WTC11 (cell line): ENCODE results near the gene GLIPR2. TPM values are rescaled to one million over a fixed set of nuclear protein-coding genes. Genes with fewer than 3 reads are reported as not detected.
"Not testable (repeated sequence)": the region's sequence is repeated elsewhere in the genome, so short reads cannot be mapped to it uniquely, and the experiment has no call there.

ENCODE experiments used
- ATAC-seq: fragments of 200-7000 bp; cut with Tn5 transposase; 2 replicates; pipeline ENCODE4 v1.10.0; 2021; ENCODE audit warnings: mild to moderate bottlenecking, moderate library complexity
- CTCF ChIA-PET: fragments of 300-600 bp; sonication (Branson Sonifier 250); formaldehyde crosslinking; loops from one replicate; lab custom pipeline; 2021; ENCODE audit warnings: antibody characterized with exemption; lab: Charles Lee
- POLR2A ChIA-PET: fragments of 350-600 bp; sonication (Branson Sonifier 250); formaldehyde crosslinking; loops from one replicate; lab custom pipeline; 2021; ENCODE audit warnings: antibody characterized with exemption; lab: Charles Lee
- DNase-seq: peaks from one replicate; pipeline ENCODE4 v3.0.0; 2021; ENCODE audit warnings: low spot score
- H3K27ac Mint-ChIP-seq: 2 replicates; pipeline ENCODE4 v1.8.0; 2021; ENCODE audit warnings: mixed read lengths
- H3K27me3 Mint-ChIP-seq: 2 replicates; pipeline ENCODE4 v1.8.0; 2021; ENCODE audit warnings: low read depth, mild to moderate bottlenecking, moderate library complexity, mixed read lengths
- H3K36me3 Mint-ChIP-seq: 2 replicates; pipeline ENCODE4 v1.8.0; 2021; ENCODE audit warnings: mixed read lengths
- H3K4me1 Mint-ChIP-seq: 2 replicates; pipeline ENCODE4 v1.8.0; 2022; ENCODE audit warnings: mixed read lengths
- H3K4me3 Mint-ChIP-seq: 2 replicates; pipeline ENCODE4 v1.8.0; 2021; ENCODE audit warnings: mild to moderate bottlenecking, moderate library complexity, mixed read lengths
- H3K9me3 Mint-ChIP-seq: 2 replicates; pipeline ENCODE4 v1.8.0; 2021; ENCODE audit warnings: mixed read lengths
- ERG ChIP-seq: fragments of 250-450 bp; sonication (Bioruptor Pico); IDR thresholded peaks from 2 replicates; pipeline ENCODE4 v1.8.0; 2021; ENCODE audit warnings: mild to moderate bottlenecking
- ESRRA ChIP-seq: sonication (generic); formaldehyde crosslinking; IDR thresholded peaks from 2 replicates; pipeline ENCODE4 v1.8.1; 2022; ENCODE audit warnings: mild to moderate bottlenecking, missing genetic modification reagents, borderline replicate concordance
- ETV6 ChIP-seq: sonication (generic); formaldehyde crosslinking; IDR thresholded peaks from 2 replicates; pipeline ENCODE4 v1.8.1; 2022; ENCODE audit warnings: mild to moderate bottlenecking, missing genetic modification reagents
- FOXK1 ChIP-seq: sonication (generic); formaldehyde crosslinking; IDR thresholded peaks from 2 replicates; pipeline ENCODE4 v1.8.0; 2022; ENCODE audit warnings: mild to moderate bottlenecking, moderate library complexity, missing genetic modification reagents
- FOXP1 ChIP-seq: sonication (generic); formaldehyde crosslinking; IDR thresholded peaks from 2 replicates; pipeline ENCODE4 v1.8.0; 2022; ENCODE audit warnings: missing genetic modification reagents, mild to moderate bottlenecking, moderate library complexity, borderline replicate concordance
- HMGA2 ChIP-seq: fragments of 250-450 bp; sonication (Bioruptor Pico); IDR thresholded peaks from 2 replicates; pipeline ENCODE4 v1.4.0; 2021; ENCODE audit warnings: mild to moderate bottlenecking, moderate library complexity
- MYBL2 ChIP-seq: sonication (generic); formaldehyde crosslinking; IDR thresholded peaks from 2 replicates; pipeline ENCODE4 v1.8.1; 2023; ENCODE audit warnings: mild to moderate bottlenecking, moderate library complexity, missing genetic modification reagents
- NFE2L1 ChIP-seq: sonication (generic); formaldehyde crosslinking; IDR thresholded peaks from 2 replicates; pipeline ENCODE4 v1.8.1; 2023; ENCODE audit warnings: missing genetic modification reagents
- NR2C2 ChIP-seq: sonication (generic); formaldehyde crosslinking; IDR thresholded peaks from 2 replicates; pipeline ENCODE4 v1.8.0; 2022; ENCODE audit warnings: mild to moderate bottlenecking, missing genetic modification reagents
- ZNF219 ChIP-seq: sonication (generic); formaldehyde crosslinking; IDR thresholded peaks from 2 replicates; pipeline ENCODE4 v1.8.0; 2023; ENCODE audit warnings: missing genetic modification reagents, mild to moderate bottlenecking, borderline replicate concordance
- ZNF232 ChIP-seq: sonication (generic); formaldehyde crosslinking; IDR thresholded peaks from 2 replicates; pipeline ENCODE4 v1.8.0; 2022; ENCODE audit warnings: mild to moderate bottlenecking, missing genetic modification reagents
- ZNF396 ChIP-seq: fragments of 250-450 bp; sonication (Bioruptor Pico); IDR thresholded peaks from 2 replicates; pipeline ENCODE4 v1.8.0; 2021; ENCODE audit warnings: mild to moderate bottlenecking, moderate library complexity, borderline replicate concordance
- ZNF671 ChIP-seq: fragments of 250-450 bp; sonication (Bioruptor Pico); IDR thresholded peaks from 2 replicates; pipeline ENCODE4 v1.8.0; 2021; ENCODE audit warnings: mild to moderate bottlenecking
- total RNA-seq: library from RNA; stranded (reverse); gene quantifications from 3 replicates; pipeline ENCODE4 v1.2.3, GENCODE V29; 2021
- TF ChIP-seq, protein P1 (sequence below): fragments of 250-450 bp; sonication (Bioruptor Pico); IDR thresholded peaks from 2 replicates; pipeline ENCODE4 v1.9.0; 2021; ENCODE audit warnings: mild to moderate bottlenecking, borderline replicate concordance
- TF ChIP-seq, protein P2 (sequence below): sonication (generic); formaldehyde crosslinking; IDR thresholded peaks from 2 replicates; pipeline ENCODE4 v1.8.1; 2022; ENCODE audit warnings: low read depth, mild to moderate bottlenecking, moderate library complexity, missing genetic modification reagents, borderline replicate concordance
- TF ChIP-seq, protein P3 (sequence below): sonication (generic); formaldehyde crosslinking; IDR thresholded peaks from 2 replicates; pipeline ENCODE4 v1.8.0; 2022; ENCODE audit warnings: mild to moderate bottlenecking, missing genetic modification reagents
- TF ChIP-seq, protein P4 (sequence below): sonication (generic); formaldehyde crosslinking; IDR thresholded peaks from 2 replicates; pipeline ENCODE4 v1.8.1; 2023; ENCODE audit warnings: mild to moderate bottlenecking, missing genetic modification reagents, borderline replicate concordance
- TF ChIP-seq, protein P5 (sequence below): fragments of 200-600 bp; IDR thresholded peaks from 2 replicates; pipeline ENCODE4 v1.8.0; 2022; ENCODE audit warnings: antibody characterized with exemption
- TF ChIP-seq, protein P6 (sequence below): sonication (generic); formaldehyde crosslinking; IDR thresholded peaks from 2 replicates; pipeline ENCODE4 v1.8.1; 2022; ENCODE audit warnings: mild to moderate bottlenecking, missing genetic modification reagents, moderate library complexity, borderline replicate concordance

Gene GLIPR2
- total RNA-seq, 1 experiment from 2014 or later: 3.7 TPM

DNA sequence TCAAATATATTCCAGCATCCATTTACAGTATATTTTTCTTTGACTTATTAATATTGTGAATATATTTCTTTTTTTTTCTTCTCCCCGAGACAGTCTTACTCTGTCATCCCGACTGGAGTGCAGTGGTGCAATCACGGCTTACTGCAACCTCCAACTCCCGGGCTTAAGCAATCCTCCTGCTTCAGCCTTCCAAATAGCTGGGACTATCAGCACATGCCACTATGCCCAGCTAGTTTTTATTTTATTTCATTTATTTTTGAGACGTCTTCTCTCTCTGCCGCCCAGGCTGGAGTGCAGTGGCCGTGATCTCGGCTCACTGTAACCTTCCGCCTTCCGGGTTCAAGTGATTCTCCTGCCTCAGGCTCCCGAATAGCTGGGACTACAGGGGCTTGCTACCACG is 7.4 kb upstream of the GLIPR2 start (continued):
- TF ChIP-seq, protein P1, sequence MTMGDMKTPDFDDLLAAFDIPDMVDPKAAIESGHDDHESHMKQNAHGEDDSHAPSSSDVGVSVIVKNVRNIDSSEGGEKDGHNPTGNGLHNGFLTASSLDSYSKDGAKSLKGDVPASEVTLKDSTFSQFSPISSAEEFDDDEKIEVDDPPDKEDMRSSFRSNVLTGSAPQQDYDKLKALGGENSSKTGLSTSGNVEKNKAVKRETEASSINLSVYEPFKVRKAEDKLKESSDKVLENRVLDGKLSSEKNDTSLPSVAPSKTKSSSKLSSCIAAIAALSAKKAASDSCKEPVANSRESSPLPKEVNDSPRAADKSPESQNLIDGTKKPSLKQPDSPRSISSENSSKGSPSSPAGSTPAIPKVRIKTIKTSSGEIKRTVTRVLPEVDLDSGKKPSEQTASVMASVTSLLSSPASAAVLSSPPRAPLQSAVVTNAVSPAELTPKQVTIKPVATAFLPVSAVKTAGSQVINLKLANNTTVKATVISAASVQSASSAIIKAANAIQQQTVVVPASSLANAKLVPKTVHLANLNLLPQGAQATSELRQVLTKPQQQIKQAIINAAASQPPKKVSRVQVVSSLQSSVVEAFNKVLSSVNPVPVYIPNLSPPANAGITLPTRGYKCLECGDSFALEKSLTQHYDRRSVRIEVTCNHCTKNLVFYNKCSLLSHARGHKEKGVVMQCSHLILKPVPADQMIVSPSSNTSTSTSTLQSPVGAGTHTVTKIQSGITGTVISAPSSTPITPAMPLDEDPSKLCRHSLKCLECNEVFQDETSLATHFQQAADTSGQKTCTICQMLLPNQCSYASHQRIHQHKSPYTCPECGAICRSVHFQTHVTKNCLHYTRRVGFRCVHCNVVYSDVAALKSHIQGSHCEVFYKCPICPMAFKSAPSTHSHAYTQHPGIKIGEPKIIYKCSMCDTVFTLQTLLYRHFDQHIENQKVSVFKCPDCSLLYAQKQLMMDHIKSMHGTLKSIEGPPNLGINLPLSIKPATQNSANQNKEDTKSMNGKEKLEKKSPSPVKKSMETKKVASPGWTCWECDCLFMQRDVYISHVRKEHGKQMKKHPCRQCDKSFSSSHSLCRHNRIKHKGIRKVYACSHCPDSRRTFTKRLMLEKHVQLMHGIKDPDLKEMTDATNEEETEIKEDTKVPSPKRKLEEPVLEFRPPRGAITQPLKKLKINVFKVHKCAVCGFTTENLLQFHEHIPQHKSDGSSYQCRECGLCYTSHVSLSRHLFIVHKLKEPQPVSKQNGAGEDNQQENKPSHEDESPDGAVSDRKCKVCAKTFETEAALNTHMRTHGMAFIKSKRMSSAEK (CRISPR knock-in tag): no peak
- TF ChIP-seq ZNF219 (no peak), ZNF671 (CRISPR knock-in tag) (no peak), ZNF396 (no peak), NFE2L1 (CRISPR knock-in tag) (no peak), NR2C2 (CRISPR knock-in tag) (no peak)

DNA sequence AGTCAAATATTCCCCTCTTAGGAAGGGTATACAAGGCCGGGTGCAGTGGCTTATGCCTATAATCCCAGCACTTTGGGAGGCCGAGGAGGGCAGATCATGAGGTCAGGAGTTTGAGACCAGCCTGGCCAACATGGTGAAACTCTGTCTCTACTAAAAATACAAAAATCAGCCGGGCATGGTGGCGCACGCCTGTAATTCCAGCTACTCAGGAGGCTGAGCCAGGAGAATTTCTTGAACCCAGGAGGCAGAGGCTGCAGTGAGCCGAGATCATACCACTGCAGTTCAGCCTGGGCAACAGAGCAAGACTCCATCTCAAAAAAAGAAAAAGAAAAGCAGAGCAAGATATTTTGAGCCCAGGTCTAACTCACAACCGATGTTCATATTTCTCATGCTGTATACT is 4.9 kb upstream of the GLIPR2 start:
- H3K36me3 Mint-ChIP-seq: not testable (repeated sequence)
- CTCF ChIA-PET: interaction anchor here (0.7 to 1.3 kb wide), 2 partner anchors 28 to 33 kb away, joined by 3 to 5 read pairs; no protein-coding TSS in a partner anchor

DNA sequence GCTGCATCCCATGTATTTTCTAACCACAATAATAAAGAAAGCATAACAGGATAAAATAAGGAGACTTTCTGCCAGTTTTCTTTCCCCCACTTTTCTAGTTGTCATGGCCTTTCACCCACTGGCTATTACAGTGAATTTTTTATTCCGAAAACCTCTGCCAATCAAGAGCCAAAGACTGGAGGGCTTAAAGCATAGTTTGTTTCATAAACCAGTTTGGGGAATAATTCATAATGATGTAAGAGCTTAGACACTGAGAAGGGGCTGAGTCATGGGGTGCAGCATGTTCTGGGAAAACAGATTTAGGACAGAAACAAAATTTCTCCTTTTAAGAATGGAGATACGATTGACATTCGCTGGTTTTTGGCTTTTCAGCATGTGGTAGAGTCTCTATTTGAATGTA is 4.4 kb upstream of the GLIPR2 start:
- Mint-ChIP-seq H3K27me3 (peaks cover 58% of the 10 kb centered on the region), H3K36me3 (no peaks in the 10 kb centered on the region), H3K4me3 (no peak overlapping the region), H3K4me1 (peaks cover 26% of the 10 kb centered on the region), H3K27ac (no peak overlapping the region), H3K9me3 (no peaks in the 10 kb centered on the region)
- ATAC-seq (no peak), DNase-seq (no peak)
- ChIA-PET POLR2A (no interaction called here), CTCF (interaction anchor here (1.3 to 2.4 kb wide), 2 partner anchors 33 to 34 kb away, joined by 3 to 12 read pairs; no protein-coding TSS in a partner anchor)
- TF ChIP-seq, protein P2, sequence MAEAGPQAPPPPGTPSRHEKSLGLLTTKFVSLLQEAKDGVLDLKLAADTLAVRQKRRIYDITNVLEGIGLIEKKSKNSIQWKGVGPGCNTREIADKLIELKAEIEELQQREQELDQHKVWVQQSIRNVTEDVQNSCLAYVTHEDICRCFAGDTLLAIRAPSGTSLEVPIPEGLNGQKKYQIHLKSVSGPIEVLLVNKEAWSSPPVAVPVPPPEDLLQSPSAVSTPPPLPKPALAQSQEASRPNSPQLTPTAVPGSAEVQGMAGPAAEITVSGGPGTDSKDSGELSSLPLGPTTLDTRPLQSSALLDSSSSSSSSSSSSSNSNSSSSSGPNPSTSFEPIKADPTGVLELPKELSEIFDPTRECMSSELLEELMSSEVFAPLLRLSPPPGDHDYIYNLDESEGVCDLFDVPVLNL: no peak
- TF ChIP-seq MYBL2 (no peak), ESRRA (CRISPR knock-in tag) (no peak), ERG (CRISPR knock-in tag) (no peak), FOXK1 (CRISPR knock-in tag) (no peak), ETV6 (CRISPR knock-in tag) (no peak), HMGA2 (CRISPR knock-in tag) (no peak), ZNF232 (CRISPR knock-in tag) (no peak), FOXP1 (CRISPR knock-in tag) (no peak)
- TF ChIP-seq, protein P3, sequence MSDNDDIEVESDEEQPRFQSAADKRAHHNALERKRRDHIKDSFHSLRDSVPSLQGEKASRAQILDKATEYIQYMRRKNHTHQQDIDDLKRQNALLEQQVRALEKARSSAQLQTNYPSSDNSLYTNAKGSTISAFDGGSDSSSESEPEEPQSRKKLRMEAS (CRISPR knock-in tag): no peak
- TF ChIP-seq, protein P4, sequence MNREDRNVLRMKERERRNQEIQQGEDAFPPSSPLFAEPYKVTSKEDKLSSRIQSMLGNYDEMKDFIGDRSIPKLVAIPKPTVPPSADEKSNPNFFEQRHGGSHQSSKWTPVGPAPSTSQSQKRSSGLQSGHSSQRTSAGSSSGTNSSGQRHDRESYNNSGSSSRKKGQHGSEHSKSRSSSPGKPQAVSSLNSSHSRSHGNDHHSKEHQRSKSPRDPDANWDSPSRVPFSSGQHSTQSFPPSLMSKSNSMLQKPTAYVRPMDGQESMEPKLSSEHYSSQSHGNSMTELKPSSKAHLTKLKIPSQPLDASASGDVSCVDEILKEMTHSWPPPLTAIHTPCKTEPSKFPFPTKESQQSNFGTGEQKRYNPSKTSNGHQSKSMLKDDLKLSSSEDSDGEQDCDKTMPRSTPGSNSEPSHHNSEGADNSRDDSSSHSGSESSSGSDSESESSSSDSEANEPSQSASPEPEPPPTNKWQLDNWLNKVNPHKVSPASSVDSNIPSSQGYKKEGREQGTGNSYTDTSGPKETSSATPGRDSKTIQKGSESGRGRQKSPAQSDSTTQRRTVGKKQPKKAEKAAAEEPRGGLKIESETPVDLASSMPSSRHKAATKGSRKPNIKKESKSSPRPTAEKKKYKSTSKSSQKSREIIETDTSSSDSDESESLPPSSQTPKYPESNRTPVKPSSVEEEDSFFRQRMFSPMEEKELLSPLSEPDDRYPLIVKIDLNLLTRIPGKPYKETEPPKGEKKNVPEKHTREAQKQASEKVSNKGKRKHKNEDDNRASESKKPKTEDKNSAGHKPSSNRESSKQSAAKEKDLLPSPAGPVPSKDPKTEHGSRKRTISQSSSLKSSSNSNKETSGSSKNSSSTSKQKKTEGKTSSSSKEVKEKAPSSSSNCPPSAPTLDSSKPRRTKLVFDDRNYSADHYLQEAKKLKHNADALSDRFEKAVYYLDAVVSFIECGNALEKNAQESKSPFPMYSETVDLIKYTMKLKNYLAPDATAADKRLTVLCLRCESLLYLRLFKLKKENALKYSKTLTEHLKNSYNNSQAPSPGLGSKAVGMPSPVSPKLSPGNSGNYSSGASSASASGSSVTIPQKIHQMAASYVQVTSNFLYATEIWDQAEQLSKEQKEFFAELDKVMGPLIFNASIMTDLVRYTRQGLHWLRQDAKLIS: no peak
- TF ChIP-seq, protein P5, sequence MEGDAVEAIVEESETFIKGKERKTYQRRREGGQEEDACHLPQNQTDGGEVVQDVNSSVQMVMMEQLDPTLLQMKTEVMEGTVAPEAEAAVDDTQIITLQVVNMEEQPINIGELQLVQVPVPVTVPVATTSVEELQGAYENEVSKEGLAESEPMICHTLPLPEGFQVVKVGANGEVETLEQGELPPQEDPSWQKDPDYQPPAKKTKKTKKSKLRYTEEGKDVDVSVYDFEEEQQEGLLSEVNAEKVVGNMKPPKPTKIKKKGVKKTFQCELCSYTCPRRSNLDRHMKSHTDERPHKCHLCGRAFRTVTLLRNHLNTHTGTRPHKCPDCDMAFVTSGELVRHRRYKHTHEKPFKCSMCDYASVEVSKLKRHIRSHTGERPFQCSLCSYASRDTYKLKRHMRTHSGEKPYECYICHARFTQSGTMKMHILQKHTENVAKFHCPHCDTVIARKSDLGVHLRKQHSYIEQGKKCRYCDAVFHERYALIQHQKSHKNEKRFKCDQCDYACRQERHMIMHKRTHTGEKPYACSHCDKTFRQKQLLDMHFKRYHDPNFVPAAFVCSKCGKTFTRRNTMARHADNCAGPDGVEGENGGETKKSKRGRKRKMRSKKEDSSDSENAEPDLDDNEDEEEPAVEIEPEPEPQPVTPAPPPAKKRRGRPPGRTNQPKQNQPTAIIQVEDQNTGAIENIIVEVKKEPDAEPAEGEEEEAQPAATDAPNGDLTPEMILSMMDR: no peak
- TF ChIP-seq, protein P6, sequence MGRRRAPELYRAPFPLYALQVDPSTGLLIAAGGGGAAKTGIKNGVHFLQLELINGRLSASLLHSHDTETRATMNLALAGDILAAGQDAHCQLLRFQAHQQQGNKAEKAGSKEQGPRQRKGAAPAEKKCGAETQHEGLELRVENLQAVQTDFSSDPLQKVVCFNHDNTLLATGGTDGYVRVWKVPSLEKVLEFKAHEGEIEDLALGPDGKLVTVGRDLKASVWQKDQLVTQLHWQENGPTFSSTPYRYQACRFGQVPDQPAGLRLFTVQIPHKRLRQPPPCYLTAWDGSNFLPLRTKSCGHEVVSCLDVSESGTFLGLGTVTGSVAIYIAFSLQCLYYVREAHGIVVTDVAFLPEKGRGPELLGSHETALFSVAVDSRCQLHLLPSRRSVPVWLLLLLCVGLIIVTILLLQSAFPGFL (CRISPR knock-in tag): no peak

More for the DNA sequence above, 4.9 kb upstream of the GLIPR2 start:
- ATAC-seq, DNase-seq, H3K27ac Mint-ChIP-seq, H3K4me3 Mint-ChIP-seq, H3K9me3 Mint-ChIP-seq, POLR2A ChIA-PET: not testable (repeated sequence)
- Mint-ChIP-seq H3K4me1 (peaks cover 25% of the 10 kb centered on the region), H3K27me3 (peaks cover 55% of the 10 kb centered on the region)
